SJCRH30 (cell line): ENCODE data around the gene SCUBE1. TPM values are rescaled to one million over a fixed set of nuclear protein-coding genes. Genes with fewer than 3 reads are reported as not detected.
"Not testable (repeated sequence)": the region's sequence is repeated elsewhere in the genome, so short reads cannot be mapped to it uniquely, and the experiment has no call there.

Experiments used
- DNase-seq, 2 experiments: peaks; one replicate each; pipeline ENCODE4 v3.0.0-alpha.2; 2015 to 2020
- H3K27ac ChIP-seq: fragments of 250-450 bp; sonication (Bioruptor Pico); 2 replicates; pipeline ENCODE4 v1.5.1; 2020; ENCODE audit warnings: mild to moderate bottlenecking, moderate library complexity
- H3K27me3 ChIP-seq: fragments of 250-450 bp; sonication (Bioruptor Pico); 2 replicates; pipeline ENCODE4 v1.5.1; 2020; ENCODE audit warnings: mild to moderate bottlenecking, moderate library complexity
- H3K36me3 ChIP-seq: fragments of 250-450 bp; sonication (Bioruptor Pico); 2 replicates; pipeline ENCODE4 v1.5.1; 2020; ENCODE audit warnings: mild to moderate bottlenecking, moderate library complexity
- H3K4me1 ChIP-seq: fragments of 250-450 bp; sonication (Bioruptor Pico); 2 replicates; pipeline ENCODE4 v1.5.1; 2020; ENCODE audit warnings: mild to moderate bottlenecking, moderate library complexity
- H3K4me3 ChIP-seq: fragments of 250-450 bp; sonication (Bioruptor Pico); 2 replicates; pipeline ENCODE4 v1.5.1; 2020; ENCODE audit warnings: mild to moderate bottlenecking, moderate library complexity
- H3K9me3 ChIP-seq: fragments of 250-450 bp; sonication (Bioruptor Pico); replicated peaks from 2 replicates; pipeline ENCODE4 v1.5.1; 2020; ENCODE audit warnings: mild to moderate bottlenecking, moderate library complexity
- total RNA-seq: library from RNA; depleted of rRNA; stranded (reverse); fragments of >200 nt; shearing (Covaris generic); gene quantifications from 2 replicates; pipeline ENCODE4 v1.2.3, GENCODE V29; 2014

Gene SCUBE1
- total RNA-seq, 1 experiment from 2014 or later: 13.7 TPM

DNA sequence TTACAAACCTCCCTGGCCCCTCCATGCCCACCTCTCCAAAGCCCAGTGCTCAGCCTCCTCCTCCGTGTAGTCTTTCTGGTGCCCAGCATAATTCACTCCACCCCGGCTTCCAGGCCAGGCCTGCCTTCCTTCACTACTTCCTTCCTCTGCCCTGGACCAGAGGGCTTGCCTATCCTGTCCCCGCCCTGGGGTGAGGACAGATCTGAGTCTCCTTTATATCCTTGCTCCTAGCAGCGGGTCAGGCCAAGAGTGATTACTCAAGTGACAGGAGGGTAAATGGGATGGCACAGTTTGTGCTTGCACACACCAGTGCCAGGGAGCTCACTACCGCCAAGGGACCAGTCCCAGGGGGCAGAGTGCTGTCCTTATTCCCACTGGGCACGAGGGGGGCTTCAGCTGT is 48.0 kb downstream of the SCUBE1 start:
- Histone ChIP-seq H3K4me1 (peaks cover 57% of the 10 kb centered on the region), H3K36me3 (no peaks in the 10 kb centered on the region), H3K4me3 (no peak overlapping the region), H3K27me3 (no peaks in the 10 kb centered on the region), H3K9me3 (no peaks in the 10 kb centered on the region), H3K27ac (peak overlapping the region; percentile 96)
- no peak for DNase-seq

DNA sequence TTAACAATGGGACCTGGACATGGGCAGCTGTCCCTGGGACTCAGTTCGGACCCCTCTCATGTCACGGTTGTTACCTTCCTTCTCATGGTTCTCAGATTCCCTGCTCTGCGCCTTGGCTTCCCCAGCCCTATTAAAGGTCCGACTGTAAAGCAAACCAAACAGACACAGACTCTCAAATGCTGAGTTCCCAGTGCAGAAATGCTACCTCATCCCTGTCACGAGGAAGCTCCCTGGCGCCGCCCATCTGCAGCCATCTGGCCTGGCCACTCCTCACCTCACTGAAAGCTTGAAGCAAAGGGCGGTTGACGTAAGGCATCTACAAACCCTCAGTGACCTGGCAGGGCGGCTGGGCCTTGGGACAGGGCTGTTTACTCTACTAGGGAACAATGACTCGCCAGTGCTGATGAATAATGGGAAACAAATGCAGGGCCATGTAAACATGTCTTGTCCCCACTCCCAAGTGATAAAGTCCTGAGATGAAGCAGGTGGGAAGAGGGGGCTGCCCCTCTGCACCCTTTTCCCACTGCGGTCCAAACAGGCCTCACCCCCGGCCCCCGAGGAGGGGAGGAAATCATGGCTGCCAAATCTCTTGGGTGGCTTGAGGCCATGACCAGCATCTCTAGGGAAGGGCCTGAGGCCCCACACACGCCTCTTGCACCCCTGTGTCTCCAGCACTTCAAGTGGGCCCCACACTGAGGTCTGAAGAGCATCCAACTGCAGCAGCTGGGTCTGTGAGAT is 49.3 kb downstream of the SCUBE1 start:
- Histone ChIP-seq H3K27ac (peak overlapping the region; percentile 96), H3K36me3 (no peaks in the 10 kb centered on the region), H3K9me3 (no peaks in the 10 kb centered on the region), H3K4me1 (peaks cover 57% of the 10 kb centered on the region), H3K27me3 (no peaks in the 10 kb centered on the region), H3K4me3 (no peak overlapping the region)
- peak; percentile 99 for DNase-seq

GRCh38 chr22:43293259-43293654 is 49.9 kb downstream of the SCUBE1 start:
- peak in 1 of 2 experiments; percentile 98 for DNase-seq
- H3K9me3 ChIP-seq: no peaks in the 10 kb centered on the region
- no peaks in the 10 kb centered on the region for H3K36me3 ChIP-seq
- H3K4me3 ChIP-seq: no peak overlapping the region
- H3K27me3 ChIP-seq: no peaks in the 10 kb centered on the region
- peak overlapping the region; percentile 96 for H3K27ac ChIP-seq
- H3K4me1 ChIP-seq: peaks cover 57% of the 10 kb centered on the region

GRCh38 chr22:43292630-43293018 is 50.5 kb downstream of the SCUBE1 start:
- H3K4me3 ChIP-seq: peak overlapping the region; percentile 9
- H3K4me1 ChIP-seq: peaks cover 57% of the 10 kb centered on the region
- no peaks in the 10 kb centered on the region for H3K27me3 ChIP-seq
- peak overlapping the region; percentile 96 for H3K27ac ChIP-seq
- peak in 1 of 2 experiments; percentile 69 for DNase-seq
- no peaks in the 10 kb centered on the region for H3K36me3 ChIP-seq
- no peaks in the 10 kb centered on the region for H3K9me3 ChIP-seq

DNA sequence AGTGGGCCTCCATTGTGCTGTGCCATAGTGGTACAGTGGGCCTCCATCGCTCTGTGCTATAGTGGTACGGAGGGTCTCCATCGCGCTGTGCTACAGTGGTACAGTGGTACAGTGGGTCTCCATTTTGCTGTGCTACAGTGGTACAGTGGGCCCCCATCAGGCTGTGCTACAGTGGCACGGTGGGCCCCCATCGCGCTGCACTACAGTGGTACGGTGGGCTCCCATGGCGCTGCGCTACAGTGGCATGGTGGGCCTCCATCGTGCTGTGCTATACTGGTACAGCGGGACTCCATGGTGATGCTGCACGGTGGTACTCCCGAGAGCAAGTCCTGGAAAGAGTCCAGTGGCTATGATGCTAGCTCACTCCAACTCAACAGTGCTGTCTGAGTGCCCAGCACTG is 51.8 kb downstream of the SCUBE1 start:
- no peaks in the 10 kb centered on the region for H3K9me3 ChIP-seq
- H3K4me3 ChIP-seq: no peak overlapping the region
- DNase-seq: no peak
- H3K27ac ChIP-seq: peak overlapping the region; percentile 96
- no peaks in the 10 kb centered on the region for H3K36me3 ChIP-seq
- H3K4me1 ChIP-seq: peaks cover 57% of the 10 kb centered on the region
- H3K27me3 ChIP-seq: no peaks in the 10 kb centered on the region

- Histone ChIP-seq H3K4me1 (peaks cover 52% of the 10 kb centered on the region), H3K4me3 (no peak overlapping the region), H3K36me3 (no peaks in the 10 kb centered on the region), H3K9me3 (no peaks in the 10 kb centered on the region), H3K27ac (peak overlapping the region; percentile 3; the same call in 1 of the 2 replicates), H3K27me3 (no peaks in the 10 kb centered on the region)
- peak; percentile 75 to 76 for DNase-seq
Observed at GRCh38 chr22:43289976-43290721, 53.0 kb downstream of the SCUBE1 start.

DNA sequence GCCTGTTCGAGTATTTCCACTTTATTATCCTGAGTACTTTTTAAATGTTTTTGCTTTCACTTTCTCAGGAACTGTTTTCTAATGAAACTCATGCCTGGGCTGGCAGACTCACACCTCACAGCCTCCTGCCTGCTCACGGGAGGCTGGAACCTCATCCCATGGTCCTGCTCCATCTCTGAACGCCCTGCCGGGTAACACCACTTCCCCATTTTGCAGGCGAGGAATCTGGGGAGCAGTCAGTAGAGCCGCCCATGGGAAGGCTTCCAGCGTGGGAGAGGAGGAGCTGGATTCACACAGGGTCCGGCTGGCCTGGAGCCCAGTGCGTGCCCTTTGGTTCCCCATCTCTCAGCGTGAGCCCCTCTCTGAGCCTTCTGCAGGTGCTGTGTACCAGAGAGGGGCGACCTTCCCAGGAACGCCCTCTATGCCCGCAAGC is 53.6 kb downstream of the SCUBE1 start:
- no peak for DNase-seq
- Histone ChIP-seq H3K9me3 (no peaks in the 10 kb centered on the region), H3K4me3 (no peak overlapping the region), H3K27me3 (no peaks in the 10 kb centered on the region), H3K4me1 (peaks cover 46% of the 10 kb centered on the region), H3K27ac (no peak overlapping the region), H3K36me3 (no peaks in the 10 kb centered on the region)

GRCh38 chr22:43288807-43289420 is 54.3 kb downstream of the SCUBE1 start:
- Histone ChIP-seq H3K4me3 (no peak overlapping the region), H3K4me1 (peaks cover 40% of the 10 kb centered on the region), H3K9me3 (no peaks in the 10 kb centered on the region), H3K27me3 (no peaks in the 10 kb centered on the region), H3K27ac (no peak overlapping the region), H3K36me3 (no peaks in the 10 kb centered on the region)
- peak in 1 of 2 experiments; percentile 57 for DNase-seq

DNA sequence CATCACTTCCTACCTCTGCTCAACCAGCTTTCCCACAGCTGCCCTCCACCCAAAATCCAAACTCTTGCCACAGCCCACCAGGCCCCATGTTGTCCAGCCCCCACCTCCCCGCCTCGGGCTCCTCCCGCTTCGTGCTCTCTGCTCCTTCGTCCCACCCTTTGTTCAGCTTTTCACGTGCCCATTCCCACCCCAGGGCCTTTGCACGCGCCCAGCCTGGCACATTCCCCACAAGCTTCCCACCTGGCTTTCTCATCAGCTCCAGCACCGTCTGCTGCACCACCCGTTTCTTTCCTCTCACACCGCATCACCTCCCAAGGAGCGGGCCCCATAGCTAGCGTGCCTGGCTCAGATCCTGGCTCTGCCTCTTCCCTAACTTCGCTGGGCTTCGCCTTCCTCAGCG is 54.8 kb downstream of the SCUBE1 start:
- Histone ChIP-seq H3K4me3 (no peak overlapping the region), H3K27me3 (no peaks in the 10 kb centered on the region), H3K9me3 (no peaks in the 10 kb centered on the region), H3K27ac (no peak overlapping the region), H3K4me1 (peaks cover 37% of the 10 kb centered on the region), H3K36me3 (no peaks in the 10 kb centered on the region)
- no peak for DNase-seq

- DNase-seq: no peak
- no peaks in the 10 kb centered on the region for H3K9me3 ChIP-seq
Observed at GRCh38 chr22:43287441-43287840, 55.7 kb downstream of the SCUBE1 start.

DNA sequence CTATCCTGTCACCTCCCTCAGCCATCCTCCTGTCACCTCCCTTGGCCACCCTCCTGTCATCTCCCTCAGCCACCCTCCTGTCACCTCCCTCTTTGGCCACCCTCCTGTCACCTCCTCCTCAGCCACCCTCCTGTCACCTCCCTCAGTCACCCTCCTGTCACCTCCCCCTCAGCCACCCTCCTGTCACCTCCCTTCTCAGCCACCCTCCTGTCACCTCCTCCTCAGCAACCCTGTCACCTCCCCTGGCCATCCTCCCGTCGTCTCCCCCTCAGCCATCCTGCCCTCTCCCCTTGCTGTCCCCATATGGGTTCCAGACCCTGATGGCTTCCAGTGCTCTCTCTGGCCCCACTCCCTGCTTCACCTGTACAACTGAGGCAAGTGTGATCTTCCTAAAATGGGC is 61.8 kb downstream of the SCUBE1 start:
- H3K4me1 ChIP-seq: 0 out of 2 replicates have a peak, but pooled peaks cover 5% of the 10 kb centered on the region
- H3K27me3 ChIP-seq: no peaks in the 10 kb centered on the region
- no peaks in the 10 kb centered on the region for H3K36me3 ChIP-seq
- no peak overlapping the region for H3K4me3 ChIP-seq
- no peak for DNase-seq
- no peaks in the 10 kb centered on the region for H3K9me3 ChIP-seq
- no peak overlapping the region for H3K27ac ChIP-seq

More at GRCh38 chr22:43287441-43287840, 55.7 kb downstream of the SCUBE1 start:
- Histone ChIP-seq H3K27me3 (no peaks in the 10 kb centered on the region), H3K4me3 (no peak overlapping the region), H3K27ac (no peak overlapping the region), H3K36me3 (no peaks in the 10 kb centered on the region), H3K4me1 (peaks cover 28% of the 10 kb centered on the region)

GRCh38 chr22:43280523-43280886 is 62.7 kb downstream of the SCUBE1 start:
- not testable (repeated sequence) for H3K36me3 ChIP-seq, DNase-seq, H3K27ac ChIP-seq, H3K9me3 ChIP-seq, H3K4me1 ChIP-seq, H3K4me3 ChIP-seq, H3K27me3 ChIP-seq

GRCh38 chr22:43279867-43280522 is 63.2 kb downstream of the SCUBE1 start:
- no peak overlapping the region for H3K27ac ChIP-seq
- no peaks in the 10 kb centered on the region for H3K27me3 ChIP-seq
- H3K4me1 ChIP-seq: 0 out of 2 replicates have a peak, but pooled peaks cover 5% of the 10 kb centered on the region
- H3K4me3 ChIP-seq: no peak overlapping the region
- no peaks in the 10 kb centered on the region for H3K36me3 ChIP-seq
- H3K9me3 ChIP-seq: no peaks in the 10 kb centered on the region
- no peak for DNase-seq

DNA sequence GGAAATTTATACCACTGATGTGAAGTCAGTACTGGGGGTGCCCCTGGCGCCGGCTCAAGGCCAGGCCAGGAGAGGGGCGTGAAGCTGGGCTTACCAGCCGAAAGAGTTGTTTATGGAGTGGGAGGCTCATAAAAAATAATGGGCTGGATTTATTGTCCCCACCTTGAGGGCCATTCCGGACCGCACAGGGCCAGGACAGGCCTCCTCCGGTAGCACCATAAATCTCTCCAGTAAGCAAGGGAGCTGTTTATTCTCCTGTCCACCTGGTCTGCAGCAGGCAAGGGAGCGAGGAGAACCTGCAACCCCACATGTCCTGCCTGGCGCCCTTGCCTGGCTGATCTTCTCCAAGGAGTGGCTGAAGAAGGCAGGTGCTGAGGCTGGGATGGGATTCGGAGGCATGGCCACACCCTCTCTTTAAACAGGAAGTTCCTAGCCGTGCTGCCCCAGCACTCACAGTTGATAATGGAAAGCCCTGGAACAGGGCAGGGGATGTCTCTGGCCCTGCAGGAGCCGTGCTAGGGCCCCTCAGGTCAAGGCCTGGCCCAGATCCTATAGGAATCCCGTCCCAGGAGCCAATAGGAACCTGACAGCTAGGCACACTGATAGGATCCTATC is 65.1 kb downstream of the SCUBE1 start:
- H3K27me3 ChIP-seq: no peaks in the 10 kb centered on the region
- no peak for DNase-seq
- H3K9me3 ChIP-seq: no peaks in the 10 kb centered on the region
- no peak overlapping the region for H3K4me3 ChIP-seq
- no peaks in the 10 kb centered on the region for H3K36me3 ChIP-seq
- 0 out of 2 replicates have a peak, but pooled peaks cover 5% of the 10 kb centered on the region for H3K4me1 ChIP-seq
- H3K27ac ChIP-seq: no peak overlapping the region
